Right cardiac atrium (tissue), 5 donors: ENCODE data around the gene MCOLN2. TPM values are rescaled to one million over a fixed set of nuclear protein-coding genes. Genes with fewer than 3 reads are reported as not detected.
"Not testable (repeated sequence)": the region's sequence is repeated elsewhere in the genome, so short reads cannot be mapped to it uniquely, and the experiment has no call there.

ENCODE experiments used
- ATAC-seq, 2 donors: fragments of 200-7000 bp; cut with Tn5 transposase; one replicate each; pipeline versions ENCODE4 v1.8.0 to v1.9.1; 2020; ENCODE audit warnings: moderate library complexity in 2 of 2, mild to moderate bottlenecking in 1 of 2
- DNase-seq, 3 donors: peaks; one replicate each; pipeline ENCODE4 v3.0.0-alpha.2; 2020
- H3K27ac ChIP-seq: one replicate; pipeline ENCODE4 v1.5.1; 2013; ENCODE audit warnings: mild to moderate bottlenecking, low read length, control low read depth, moderate library complexity
- H3K27me3 ChIP-seq: one replicate; pipeline ENCODE4 v1.6.1; 2013; ENCODE audit not compliant: control insufficient read depth, insufficient read depth
- H3K4me1 ChIP-seq: one replicate; pipeline ENCODE4 v1.6.1; 2013; ENCODE audit warnings: low read length; ENCODE audit not compliant: control insufficient read depth, insufficient read depth
- H3K4me3 ChIP-seq: one replicate; pipeline ENCODE4 v1.5.1; 2013; ENCODE audit warnings: low read length, control low read depth
- H3K9me3 ChIP-seq: one replicate; pipeline ENCODE4 v1.6.1; 2013; ENCODE audit warnings: low read length; ENCODE audit not compliant: control insufficient read depth
- WGBS: extraction: QIAGEN DNeasy Blood & Tissue Kit; methylation state at CpG from one replicate; pipeline ENCODE4 v1.1.7; 2013; 5-methylcytosine and 5-hydroxymethylcytosine counted together
- intact Hi-C, 4 donors: fragments of 100-400 bp; cut with DNase I; formaldehyde crosslinking; loops; one replicate each; pipeline versions ENCODE4 v1.11.0 to v1.14.0; 2022 to 2023
- polyA plus RNA-seq: library from polyadenylated mRNA; stranded (reverse); fragments of 200-250 nt; gene quantifications from one replicate; pipeline ENCODE4 v1.2.3, GENCODE V29; 2013
- total RNA-seq, 4 donors: library from RNA; stranded (reverse); fragmentation: NEBNext Ultra II Directional; extraction: Animal tissue kit (Norgen Biotek cat#: 25700); gene quantifications; one replicate each; pipeline ENCODE4 v1.2.1, GENCODE V29; 2021
- donor health status: healthy with polysubstance abuse.
- donor health status: DM: no; HTN: yes; CAD: no.
- donor health status: DM: no; HTN: no; CAD: no.
- donor health status: DM: no; HTN: yes; CAD: no; lungs with severe emphysema.
- donor health status: DM: yes; HTN: yes; CAD: no.

MCOLN2 gene
- total and polyA plus RNA-seq, 5 donors: 0.32 to 1.1 (median 0.34) TPM

DNA sequence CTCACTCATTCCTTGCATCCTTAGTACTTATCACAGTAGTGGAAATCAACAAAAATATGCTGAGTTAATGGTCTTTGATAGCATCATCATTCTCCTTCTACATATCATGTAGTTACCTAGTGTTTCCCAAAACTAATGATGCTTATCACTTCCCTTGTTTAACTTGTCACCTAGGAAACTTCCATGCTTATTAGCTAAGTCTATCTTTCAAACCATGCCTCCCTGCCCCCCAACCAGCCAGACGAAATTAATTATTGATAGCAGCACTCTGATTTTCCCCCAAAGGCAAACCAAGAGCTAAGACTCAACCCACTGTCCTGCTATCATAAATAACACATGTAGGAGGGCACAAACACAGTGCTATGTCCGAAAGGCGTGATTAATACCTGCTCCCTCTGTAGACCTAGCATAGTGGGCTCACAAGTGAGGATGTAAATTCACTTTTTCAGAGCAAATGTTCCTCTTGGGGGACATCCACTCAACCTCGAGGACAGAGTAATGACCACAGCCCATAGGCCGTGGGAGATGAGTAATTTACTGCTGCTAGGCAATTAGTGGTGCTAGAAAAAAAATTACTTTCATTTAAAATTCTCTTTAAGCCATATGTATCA, 78.1 kb downstream of the MCOLN2 start:
- H3K4me1 ChIP-seq: no peaks in the 10 kb centered on the region
- no peak overlapping the region for H3K27ac ChIP-seq
- no peaks in the 10 kb centered on the region for H3K27me3 ChIP-seq
- 77% methylated on average over 5 of the region's 5 CpGs for WGBS
- DNase-seq (no peak), ATAC-seq (no peak)
- H3K4me3 ChIP-seq: no peak overlapping the region
- no peaks in the 10 kb centered on the region for H3K9me3 ChIP-seq
- intact Hi-C loops: no loop called here

DNA sequence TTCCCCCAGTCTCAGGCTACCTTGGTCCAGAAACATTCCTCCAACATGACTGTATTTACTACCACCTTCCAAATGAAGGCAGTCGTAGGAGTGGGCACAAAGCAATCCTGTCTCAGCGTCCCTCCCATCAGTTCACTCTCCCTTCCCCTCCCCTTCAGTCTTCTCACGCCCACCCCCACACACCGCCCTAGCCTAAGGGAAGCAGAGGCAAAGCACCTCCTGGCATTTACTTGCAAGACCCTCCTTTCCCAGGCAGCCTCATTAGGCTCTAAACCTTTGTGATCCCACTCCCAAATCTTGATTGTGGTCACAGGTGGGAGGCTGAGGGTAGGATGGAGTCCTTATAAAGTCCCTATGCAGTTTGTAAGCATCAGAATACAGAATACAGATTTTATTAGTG, 80.0 kb downstream of the MCOLN2 start:
- Histone ChIP-seq H3K27ac (no peak overlapping the region), H3K9me3 (no peaks in the 10 kb centered on the region), H3K4me3 (no peak overlapping the region), H3K4me1 (no peaks in the 10 kb centered on the region), H3K27me3 (no peaks in the 10 kb centered on the region)
- no peak for DNase-seq
- intact Hi-C loops: no loop called here
- no peak for ATAC-seq
- 58% methylated on average over 4 of the region's 4 CpGs for WGBS

DNA sequence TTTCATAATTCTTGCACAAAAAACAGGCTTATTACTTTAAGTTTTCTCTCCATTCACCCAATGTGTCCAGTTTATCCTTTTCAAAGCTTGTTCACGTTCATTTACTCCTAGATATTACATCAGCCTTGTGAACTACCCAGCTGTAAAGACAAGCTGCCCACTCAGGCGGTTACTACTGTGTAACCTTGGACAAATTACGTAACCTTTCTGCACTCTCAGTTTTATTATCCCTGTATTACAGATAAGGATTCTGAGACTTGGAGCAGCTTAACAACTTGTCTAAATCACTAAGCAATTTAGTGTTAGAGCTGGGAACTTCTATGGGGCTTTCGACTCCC, 83.4 kb downstream of the MCOLN2 start:
- Histone ChIP-seq H3K27me3 (no peaks in the 10 kb centered on the region), H3K4me3 (no peak overlapping the region), H3K4me1 (no peaks in the 10 kb centered on the region), H3K9me3 (no peaks in the 10 kb centered on the region), H3K27ac (no peak overlapping the region)
- peak; percentile 61 to 74 for ATAC-seq
- intact Hi-C loops: no loop called here
- DNase-seq: no peak
- 33% methylated on average over 4 of the region's 4 CpGs for WGBS

DNA sequence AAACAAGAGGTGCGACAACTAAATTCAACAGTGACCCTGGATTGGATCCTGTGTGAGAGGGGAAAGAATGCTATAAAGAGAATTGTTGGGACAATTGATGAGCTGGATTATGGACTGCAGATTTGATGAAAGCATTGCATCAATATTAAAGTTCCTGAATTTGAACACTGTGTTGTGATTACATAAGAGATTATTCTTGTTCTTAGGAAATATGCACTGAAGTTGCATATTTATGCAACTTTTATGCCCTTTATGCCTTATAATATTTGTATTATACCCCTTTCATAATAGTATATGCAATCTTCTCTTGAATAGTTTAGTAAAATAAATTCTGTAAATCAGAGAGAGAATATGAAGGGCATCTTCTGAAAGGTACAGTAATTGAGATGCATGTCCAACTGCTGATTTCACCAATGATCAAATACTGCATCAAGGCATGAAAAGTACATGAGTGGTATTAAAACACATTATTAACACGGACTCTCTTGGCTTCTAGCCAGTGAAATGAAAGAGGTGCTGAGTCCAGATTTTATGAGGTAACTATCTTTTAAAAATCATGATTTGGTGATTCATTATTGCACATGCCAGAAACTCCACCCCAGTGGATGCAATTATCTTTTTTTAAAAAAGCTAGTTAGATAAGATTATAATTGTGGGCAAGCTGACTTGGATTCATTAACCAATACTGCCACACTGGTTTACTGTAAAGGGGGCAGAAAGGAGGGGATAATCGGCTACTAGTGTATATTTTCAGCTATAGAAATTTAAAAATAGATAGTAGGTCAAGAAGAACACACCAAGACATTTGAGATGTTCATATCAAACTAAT, 84.0 kb downstream of the MCOLN2 start:
- intact Hi-C loops: no loop called here
- ATAC-seq: no peak

DNA sequence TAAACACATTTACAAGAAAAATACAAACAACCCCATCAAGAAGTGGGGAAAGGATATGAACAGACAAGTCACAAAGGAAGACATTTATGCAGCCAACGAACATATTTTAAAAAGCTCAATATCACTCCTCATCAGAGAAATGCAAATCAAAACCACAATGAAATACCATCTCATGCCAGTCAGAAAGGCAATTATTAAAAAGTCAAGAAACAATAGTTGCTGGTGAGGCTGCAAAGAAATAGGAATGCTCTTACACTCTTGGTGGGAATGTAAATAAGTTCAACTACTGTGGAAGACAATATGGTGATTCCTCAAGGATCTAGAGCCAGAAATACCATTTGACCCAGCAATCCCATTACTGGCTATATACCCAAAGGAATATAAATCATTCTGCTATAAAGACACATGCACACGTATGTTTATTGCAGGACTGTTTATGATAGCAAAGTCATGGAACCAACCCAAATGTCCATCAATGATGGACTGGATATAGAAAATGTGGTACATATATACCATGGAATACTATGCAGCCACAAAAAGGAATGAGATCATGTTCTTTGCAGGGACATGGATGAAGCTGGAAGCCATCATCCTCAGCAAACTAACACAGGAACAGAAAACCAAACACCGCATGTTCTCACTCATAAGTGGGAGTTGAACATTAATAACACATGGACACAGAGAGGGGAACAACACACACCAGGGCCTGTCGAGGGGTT, 88.0 kb downstream of the MCOLN2 start:
- ATAC-seq, H3K27ac ChIP-seq, H3K4me1 ChIP-seq, H3K27me3 ChIP-seq, H3K4me3 ChIP-seq, DNase-seq, H3K9me3 ChIP-seq, intact Hi-C loops: not testable (repeated sequence)
- 84% methylated on average over 4 of the region's 4 CpGs for WGBS

More for the DNA sequence above, 84.0 kb downstream of the MCOLN2 start:
- Histone ChIP-seq H3K4me1 (no peaks in the 10 kb centered on the region), H3K4me3 (no peak overlapping the region), H3K27ac (no peak overlapping the region), H3K9me3 (no peaks in the 10 kb centered on the region), H3K27me3 (no peaks in the 10 kb centered on the region)
- no peak for DNase-seq
- 68% methylated on average over 3 of the region's 3 CpGs for WGBS

DNA sequence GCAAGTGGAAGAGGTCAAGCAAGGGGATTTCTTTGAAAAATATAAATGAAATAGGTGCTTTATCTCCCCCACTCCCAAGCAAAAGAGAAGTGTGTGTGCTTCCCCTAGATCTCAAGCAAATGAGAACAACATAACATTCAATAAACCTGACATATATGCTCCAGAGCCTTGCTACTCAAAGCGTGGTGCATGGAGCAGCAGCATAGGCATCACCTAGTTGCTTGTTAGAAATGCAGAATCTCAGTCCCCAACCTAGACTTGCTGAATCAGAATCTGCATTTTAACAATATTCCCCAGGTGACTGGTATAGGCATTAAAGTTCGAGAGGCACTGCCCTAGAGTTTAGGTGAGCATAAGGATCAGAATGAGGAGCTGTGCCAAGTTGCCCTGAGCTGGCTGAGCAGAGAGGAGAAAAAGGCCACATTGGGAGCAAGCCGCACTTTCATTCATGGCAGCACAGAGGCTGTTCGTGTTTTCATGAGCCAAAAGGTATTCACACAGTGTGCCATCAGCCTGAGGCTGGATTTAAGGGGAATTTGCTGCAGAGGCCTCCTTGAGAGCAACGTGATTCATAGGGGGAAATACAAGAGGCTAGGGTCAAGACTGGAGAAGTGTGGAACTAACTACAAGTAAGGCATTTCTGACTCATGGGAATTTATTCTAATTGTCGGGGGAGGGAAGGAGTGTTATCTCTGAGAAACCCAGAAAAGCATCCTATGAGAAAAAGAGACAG, 89.7 kb downstream of the MCOLN2 start:
- H3K9me3 ChIP-seq: no peaks in the 10 kb centered on the region
- intact Hi-C loops: no loop called here
- H3K4me1 ChIP-seq: no peaks in the 10 kb centered on the region
- H3K4me3 ChIP-seq: no peak overlapping the region
- WGBS: 55% methylated on average over 6 of the region's 6 CpGs
- no peaks in the 10 kb centered on the region for H3K27me3 ChIP-seq
- ATAC-seq (no peak), DNase-seq (no peak)
- no peak overlapping the region for H3K27ac ChIP-seq

DNA sequence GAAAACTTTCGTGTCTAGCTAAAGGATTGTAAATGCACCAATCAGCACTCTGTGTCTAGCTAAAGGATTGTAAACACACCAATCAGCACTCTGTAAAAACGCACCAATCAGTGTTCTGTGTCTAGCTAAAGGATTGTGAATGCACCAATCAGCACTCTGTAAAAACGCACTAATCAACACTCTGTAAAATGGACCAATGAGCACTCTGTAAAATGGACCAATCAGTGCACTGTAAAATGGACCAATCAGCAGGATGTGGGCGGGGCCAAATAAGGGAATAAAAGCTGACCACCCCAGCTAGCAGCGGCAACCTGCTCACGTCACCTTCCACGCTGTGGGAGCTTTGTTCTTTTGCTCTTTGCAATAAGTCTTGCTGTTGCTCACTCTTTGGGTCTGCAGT, 94.2 kb downstream of the MCOLN2 start:
- DNase-seq, H3K27me3 ChIP-seq, ATAC-seq, intact Hi-C loops, H3K9me3 ChIP-seq, H3K27ac ChIP-seq, H3K4me3 ChIP-seq, H3K4me1 ChIP-seq: not testable (repeated sequence)
- 84% methylated on average over 7 of the region's 7 CpGs for WGBS

DNA sequence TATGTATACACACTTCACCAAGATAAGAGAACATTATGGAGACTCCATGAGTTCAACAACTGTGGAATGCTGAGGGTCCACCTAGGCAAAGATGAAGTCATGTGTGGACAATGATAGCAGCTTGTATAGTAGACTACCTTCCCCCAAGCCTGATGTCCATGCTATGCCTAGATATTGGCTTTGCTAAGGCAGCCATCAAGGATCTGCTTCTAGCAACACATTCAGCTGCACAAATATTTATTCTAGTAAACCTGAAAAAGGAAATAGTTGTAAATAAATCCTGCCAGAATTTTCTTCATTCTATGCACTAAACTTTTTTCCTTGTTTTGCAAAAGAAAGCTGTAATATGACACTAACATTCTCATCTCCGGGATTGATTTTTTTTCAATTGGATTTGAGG, 96.9 kb downstream of the MCOLN2 start:
- WGBS: 76% methylated on average over 1 of the region's 1 CpG
- no peak for DNase-seq
- ATAC-seq: no peak
- intact Hi-C loops: loop anchor here in 1 of 4 donors (10.0 kb wide), 1 partner anchor 115 kb away; no protein-coding TSS in a partner anchor
- Histone ChIP-seq H3K4me3 (no peak overlapping the region), H3K4me1 (no peaks in the 10 kb centered on the region), H3K27ac (no peak overlapping the region), H3K9me3 (no peaks in the 10 kb centered on the region), H3K27me3 (no peaks in the 10 kb centered on the region)

DNA sequence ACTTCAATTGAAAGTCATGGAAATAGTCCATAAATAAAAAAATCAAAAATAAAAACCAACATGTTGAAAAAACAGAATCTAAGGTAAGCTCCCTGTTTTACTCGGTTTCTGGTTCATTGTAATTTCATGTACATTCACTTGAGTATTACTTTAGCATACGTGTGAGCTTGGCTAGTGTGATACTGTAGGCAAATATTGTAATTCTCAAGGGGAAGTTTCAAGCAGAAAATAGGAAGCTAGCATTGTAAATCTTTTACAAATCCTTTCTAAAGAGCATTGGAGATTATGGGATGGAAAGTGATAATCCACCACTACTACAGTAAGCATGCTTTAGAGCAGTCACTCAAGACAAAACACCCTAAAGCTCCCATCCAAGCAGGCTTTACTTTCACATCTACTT, 100.6 kb downstream of the MCOLN2 start:
- DNase-seq (no peak), ATAC-seq (no peak)
- H3K27me3 ChIP-seq: no peaks in the 10 kb centered on the region
- H3K27ac ChIP-seq: no peak overlapping the region
- WGBS: 71% methylated on average over 2 of the region's 2 CpGs
- no peak overlapping the region for H3K4me3 ChIP-seq
- H3K9me3 ChIP-seq: no peaks in the 10 kb centered on the region
- intact Hi-C loops: loop anchor here in 1 of 4 donors (10.0 kb wide), 1 partner anchor 111 kb away; no protein-coding TSS in a partner anchor
- no peaks in the 10 kb centered on the region for H3K4me1 ChIP-seq

DNA sequence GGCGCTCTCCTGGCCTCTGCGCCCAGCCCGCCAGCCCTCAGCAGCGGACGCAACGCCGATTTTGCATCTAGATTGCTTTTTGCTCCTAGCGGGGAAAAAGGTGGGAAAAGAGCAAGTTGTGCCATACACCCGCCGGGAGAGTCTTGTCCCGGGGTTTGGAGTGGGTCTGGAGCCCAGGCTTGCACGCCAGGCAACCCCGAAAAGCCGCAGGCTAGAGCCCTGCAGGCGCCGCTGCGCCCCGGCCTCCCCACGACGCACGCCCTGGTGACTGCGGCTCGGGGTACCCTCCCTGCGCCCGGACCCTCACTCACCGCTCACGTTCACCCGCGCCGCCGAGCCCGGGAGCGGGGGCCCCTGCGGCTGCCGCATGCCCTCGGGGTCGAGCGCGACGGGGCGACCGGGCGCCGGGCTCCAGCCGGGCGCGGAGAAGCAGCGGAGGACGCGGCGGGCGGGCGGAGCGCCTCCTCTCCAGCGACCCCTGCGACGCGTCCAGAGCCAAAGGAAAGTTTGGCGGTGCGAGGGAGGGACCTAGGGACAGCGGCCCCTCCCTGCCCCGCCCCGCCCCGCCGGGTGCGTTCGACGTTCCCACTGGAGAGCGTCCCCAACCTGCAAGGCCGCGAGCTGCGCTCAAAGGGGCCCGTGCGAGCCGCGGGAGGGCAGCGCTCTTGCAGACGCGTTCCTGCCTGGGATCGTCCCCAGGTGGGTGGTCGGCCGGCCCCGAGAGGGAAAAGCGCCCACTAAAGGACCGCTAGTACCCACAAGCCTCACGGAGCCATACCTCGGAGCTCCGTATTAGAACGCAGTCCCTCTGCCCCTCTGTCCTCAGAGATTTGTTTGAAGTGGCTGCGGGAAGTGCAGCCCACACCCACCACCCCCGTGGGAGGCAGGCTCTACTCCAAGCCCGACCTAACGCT, 104.0 kb downstream of the MCOLN2 start, which contains the start of gene LPAR3:
LPAR3 (minus strand) TSS at position 502 of the 914 bp plus-strand sequence. CDS start 27,086 bp downstream, outside the sequence.
- DNase-seq: peak; percentile 45 to 82 (median 79)
- Histone ChIP-seq H3K27ac (peak within 1 kb of the TSS; percentile 43), H3K4me3 (peak within 1 kb of the TSS; percentile 58), H3K4me1 (no peaks in the 10 kb centered on the region), H3K9me3 (no peaks in the 10 kb centered on the region), H3K27me3 (no peaks in the 10 kb centered on the region)
- under 1% methylated on average over 93 of the region's 93 CpGs for WGBS
- intact Hi-C loops: loop anchor here in 1 of 4 donors (10.0 kb wide), 1 partner anchor 108 kb away; no protein-coding TSS in a partner anchor
- ATAC-seq: peak; percentile 86 to 90
